ENCODE results near the gene SH3PXD2A. TPM values are rescaled to one million over a fixed set of nuclear protein-coding genes. Genes with fewer than 3 reads are reported as not detected.

The SH3PXD2A gene
- total RNA-seq, 1 donor from 2014 or later: 30.3 TPM

DNA sequence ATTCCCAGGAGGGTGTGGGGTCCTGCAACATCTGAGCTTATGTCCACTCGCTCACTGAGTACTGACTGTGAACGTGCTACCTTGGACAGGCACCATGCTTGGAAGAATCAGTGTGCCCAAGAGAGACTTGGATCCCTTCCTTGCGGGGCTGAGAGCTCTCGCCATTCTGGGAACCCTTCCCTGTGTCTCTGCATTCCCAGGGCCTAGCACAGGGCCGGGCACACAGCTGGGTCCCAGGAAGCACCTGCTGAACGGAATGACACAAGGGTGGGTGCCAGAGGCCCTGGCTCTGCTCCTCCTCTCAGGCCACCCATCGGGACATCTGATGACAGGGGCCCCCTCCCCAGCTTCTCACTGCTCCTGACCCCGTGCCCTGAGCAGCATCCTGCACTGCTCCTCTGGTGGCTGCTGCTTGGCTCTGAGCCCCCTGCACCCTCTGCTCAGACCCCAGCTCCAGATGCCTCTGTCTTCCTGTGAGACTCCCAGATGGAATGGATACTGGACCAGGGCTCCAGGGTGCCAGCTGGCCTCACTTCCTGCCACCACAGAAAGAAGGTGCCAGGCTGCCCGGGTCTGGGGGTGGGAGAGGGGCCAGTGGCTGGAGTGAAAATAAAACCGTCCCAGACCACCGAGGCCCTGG lies 232.3 kb downstream of the SH3PXD2A start:
- Histone ChIP-seq H3K27me3 (ENCODE audit: control insufficient read depth in 3 of 3, insufficient read depth in 3 of 3, low read length in 3 of 3) (no peaks in the 10 kb centered on the region), H3K4me3 (ENCODE audit: low read length in 3 of 3) (no peak overlapping the region), H3K4me1 (ENCODE audit: control insufficient read depth in 3 of 3, insufficient read depth in 3 of 3, low read length in 3 of 3) (peaks cover 46 to 58% (median 47%) of the 10 kb centered on the region in 3 donors), H3K27ac (ENCODE audit: low read depth, low read length) (no peak overlapping the region), H3K9me3 (ENCODE audit: control insufficient read depth in 3 of 3, low read length in 3 of 3) (no peaks in the 10 kb centered on the region), H3K36me3 (ENCODE audit: control insufficient read depth in 3 of 3, insufficient read depth in 3 of 3, low read length in 3 of 3) (peaks cover 41 to 56% (median 51%) of the 10 kb centered on the region in 3 donors), H3K9ac (ENCODE audit: low read depth in 1 of 3, low read length in 3 of 3) (peak overlapping the region in 1 of 3 donors; percentile 14)

DNA sequence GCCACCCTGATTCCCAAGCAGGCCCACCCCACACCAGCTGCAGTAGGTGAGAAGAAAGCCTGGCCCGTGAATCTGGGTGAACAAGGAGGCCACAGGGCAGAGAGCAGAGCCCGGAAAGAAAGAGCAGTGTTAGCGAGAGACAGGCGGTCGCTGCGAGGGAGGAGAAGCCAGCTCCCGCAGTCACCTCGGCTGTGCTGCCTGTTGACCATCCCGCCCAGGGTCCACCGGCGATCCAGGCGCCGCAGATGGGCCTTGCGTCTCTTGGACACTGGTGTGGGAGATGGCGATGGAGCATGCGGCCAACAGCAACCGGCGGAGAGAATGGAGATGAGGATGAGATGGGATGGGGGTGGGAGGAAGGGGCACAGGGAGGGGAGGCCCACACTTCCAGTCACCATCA lies 233.1 kb downstream of the SH3PXD2A start:
- Histone ChIP-seq H3K9me3 (ENCODE audit: control insufficient read depth in 3 of 3, low read length in 3 of 3) (no peaks in the 10 kb centered on the region), H3K27ac (ENCODE audit: low read depth, low read length) (peak overlapping the region; percentile 38), H3K9ac (ENCODE audit: low read depth in 1 of 3, low read length in 3 of 3) (peak overlapping the region in 1 of 3 donors; percentile 8), H3K36me3 (ENCODE audit: control insufficient read depth in 3 of 3, insufficient read depth in 3 of 3, low read length in 3 of 3) (peaks cover 40 to 48% (median 48%) of the 10 kb centered on the region in 3 donors), H3K4me1 (ENCODE audit: control insufficient read depth in 3 of 3, insufficient read depth in 3 of 3, low read length in 3 of 3) (peaks cover 53 to 66% (median 55%) of the 10 kb centered on the region in 3 donors), H3K27me3 (ENCODE audit: control insufficient read depth in 3 of 3, insufficient read depth in 3 of 3, low read length in 3 of 3) (no peaks in the 10 kb centered on the region), H3K4me3 (ENCODE audit: low read length in 3 of 3) (no peak overlapping the region)

DNA sequence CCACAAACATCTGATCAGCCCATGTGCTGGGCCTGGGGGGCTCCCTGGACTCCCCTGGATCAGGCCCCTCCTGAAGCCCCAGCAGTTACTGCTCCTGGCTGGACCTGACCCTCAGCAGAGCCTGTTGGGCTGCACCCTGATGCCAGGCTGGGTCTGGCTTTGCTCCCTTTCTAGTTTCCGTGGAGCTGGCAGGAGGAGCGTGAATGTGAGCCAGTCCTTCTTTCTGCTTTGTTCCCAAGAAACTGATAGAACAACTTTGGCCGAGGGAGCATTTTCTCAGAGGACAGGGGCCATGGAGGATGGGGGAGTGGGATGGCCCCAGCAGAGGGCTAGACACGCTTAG lies 233.6 kb downstream of the SH3PXD2A start:
- H3K9ac ChIP-seq (ENCODE audit: low read depth in 1 of 3, low read length in 3 of 3): peak overlapping the region in 2 of 3 donors; percentile 8 to 10
- H3K27ac ChIP-seq (ENCODE audit: low read depth, low read length): peak overlapping the region; percentile 38
- peaks cover 39 to 48% (median 43%) of the 10 kb centered on the region in 3 donors for H3K36me3 ChIP-seq (ENCODE audit: control insufficient read depth in 3 of 3, insufficient read depth in 3 of 3, low read length in 3 of 3)
- H3K4me3 ChIP-seq (ENCODE audit: low read length in 3 of 3): peak overlapping the region in 1 of 3 donors; percentile 13
- no peaks in the 10 kb centered on the region for H3K27me3 ChIP-seq (ENCODE audit: control insufficient read depth in 3 of 3, insufficient read depth in 3 of 3, low read length in 3 of 3)
- peaks cover 59 to 71% (median 60%) of the 10 kb centered on the region in 3 donors for H3K4me1 ChIP-seq (ENCODE audit: control insufficient read depth in 3 of 3, insufficient read depth in 3 of 3, low read length in 3 of 3)
- H3K9me3 ChIP-seq (ENCODE audit: control insufficient read depth in 3 of 3, low read length in 3 of 3): no peaks in the 10 kb centered on the region

DNA sequence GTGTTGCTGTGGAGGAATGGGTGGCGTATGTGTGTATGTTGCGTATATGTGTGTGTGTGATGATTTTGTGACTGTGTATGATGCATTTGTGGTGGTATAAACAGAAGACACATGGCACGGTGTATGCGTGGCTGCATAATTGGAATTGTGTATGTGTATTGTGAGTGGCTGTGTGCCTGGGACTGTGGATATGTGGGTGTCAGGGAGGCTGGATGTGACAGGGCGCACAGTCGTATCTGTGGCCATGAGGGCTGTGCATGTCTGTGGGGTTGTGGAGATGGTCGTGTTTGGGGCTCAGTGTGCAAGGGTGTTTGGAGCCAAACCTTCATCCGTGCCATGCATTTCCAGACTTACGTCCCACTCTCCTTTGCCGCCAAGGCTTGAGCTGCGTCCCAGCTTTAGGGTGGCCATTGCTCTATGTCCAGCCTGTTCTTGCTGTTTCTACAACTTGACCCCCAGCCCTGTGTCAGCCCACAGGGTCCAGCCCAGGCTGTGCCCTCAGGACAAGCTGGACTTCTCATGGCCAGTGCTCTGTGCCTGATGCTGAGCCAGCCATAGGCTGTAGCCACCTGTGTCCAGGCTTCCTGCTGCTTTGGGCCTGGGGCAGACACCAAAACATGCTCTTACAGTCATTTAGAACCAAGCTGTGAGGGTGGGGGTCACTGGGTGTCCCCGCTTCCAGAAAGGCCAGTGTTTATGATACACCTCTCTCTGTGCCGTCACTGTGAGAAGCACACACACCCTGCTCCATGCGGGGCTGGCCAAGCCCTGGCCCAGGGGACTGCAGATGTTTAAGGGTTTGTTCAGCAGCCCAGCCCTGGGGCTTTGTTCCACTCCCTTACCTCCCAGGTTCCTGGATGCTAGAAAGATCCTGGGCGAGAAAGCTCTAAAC lies 234.2 kb downstream of the SH3PXD2A start:
- Histone ChIP-seq H3K27ac (ENCODE audit: low read depth, low read length) (peak overlapping the region; percentile 38), H3K9me3 (ENCODE audit: control insufficient read depth in 3 of 3, low read length in 3 of 3) (no peaks in the 10 kb centered on the region), H3K4me3 (ENCODE audit: low read length in 3 of 3) (peak overlapping the region in 1 of 3 donors; percentile 13), H3K4me1 (ENCODE audit: control insufficient read depth in 3 of 3, insufficient read depth in 3 of 3, low read length in 3 of 3) (peaks cover 65 to 78% (median 66%) of the 10 kb centered on the region in 3 donors), H3K9ac (ENCODE audit: low read depth in 1 of 3, low read length in 3 of 3) (peak overlapping the region in 1 of 3 donors; percentile 50), H3K27me3 (ENCODE audit: control insufficient read depth in 3 of 3, insufficient read depth in 3 of 3, low read length in 3 of 3) (no peaks in the 10 kb centered on the region), H3K36me3 (ENCODE audit: control insufficient read depth in 3 of 3, insufficient read depth in 3 of 3, low read length in 3 of 3) (peaks cover 35 to 46% (median 39%) of the 10 kb centered on the region in 3 donors)

DNA sequence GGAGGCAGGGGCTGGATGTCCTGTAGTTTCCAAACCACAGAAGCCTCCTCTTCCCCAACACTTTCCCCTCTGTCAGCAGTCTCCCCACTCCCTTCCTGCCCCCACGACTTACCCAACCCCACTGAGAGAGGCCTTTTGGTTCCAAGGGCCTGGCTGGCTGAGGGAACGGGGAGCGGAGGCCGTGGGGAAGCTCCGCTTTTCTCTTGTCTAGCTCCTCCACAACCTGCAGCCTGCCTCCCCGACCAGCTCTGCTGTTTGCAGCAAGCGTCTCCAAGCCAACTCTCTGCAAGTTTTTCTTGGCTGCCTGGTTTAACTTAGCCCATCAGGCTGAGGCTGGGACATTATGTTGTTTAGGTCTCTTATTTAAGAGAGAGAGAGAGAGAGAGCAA lies 235.0 kb downstream of the SH3PXD2A start:
- Histone ChIP-seq H3K4me3 (ENCODE audit: low read length in 3 of 3) (no peak overlapping the region), H3K9me3 (ENCODE audit: control insufficient read depth in 3 of 3, low read length in 3 of 3) (no peaks in the 10 kb centered on the region), H3K4me1 (ENCODE audit: control insufficient read depth in 3 of 3, insufficient read depth in 3 of 3, low read length in 3 of 3) (peaks cover 72 to 85% (median 73%) of the 10 kb centered on the region in 3 donors), H3K9ac (ENCODE audit: low read depth in 1 of 3, low read length in 3 of 3) (peak overlapping the region in 1 of 3 donors; percentile 40), H3K27ac (ENCODE audit: low read depth, low read length) (peak overlapping the region; percentile 56), H3K27me3 (ENCODE audit: control insufficient read depth in 3 of 3, insufficient read depth in 3 of 3, low read length in 3 of 3) (no peaks in the 10 kb centered on the region), H3K36me3 (ENCODE audit: control insufficient read depth in 3 of 3, insufficient read depth in 3 of 3, low read length in 3 of 3) (peaks cover 29 to 39% (median 31%) of the 10 kb centered on the region in 3 donors)

DNA sequence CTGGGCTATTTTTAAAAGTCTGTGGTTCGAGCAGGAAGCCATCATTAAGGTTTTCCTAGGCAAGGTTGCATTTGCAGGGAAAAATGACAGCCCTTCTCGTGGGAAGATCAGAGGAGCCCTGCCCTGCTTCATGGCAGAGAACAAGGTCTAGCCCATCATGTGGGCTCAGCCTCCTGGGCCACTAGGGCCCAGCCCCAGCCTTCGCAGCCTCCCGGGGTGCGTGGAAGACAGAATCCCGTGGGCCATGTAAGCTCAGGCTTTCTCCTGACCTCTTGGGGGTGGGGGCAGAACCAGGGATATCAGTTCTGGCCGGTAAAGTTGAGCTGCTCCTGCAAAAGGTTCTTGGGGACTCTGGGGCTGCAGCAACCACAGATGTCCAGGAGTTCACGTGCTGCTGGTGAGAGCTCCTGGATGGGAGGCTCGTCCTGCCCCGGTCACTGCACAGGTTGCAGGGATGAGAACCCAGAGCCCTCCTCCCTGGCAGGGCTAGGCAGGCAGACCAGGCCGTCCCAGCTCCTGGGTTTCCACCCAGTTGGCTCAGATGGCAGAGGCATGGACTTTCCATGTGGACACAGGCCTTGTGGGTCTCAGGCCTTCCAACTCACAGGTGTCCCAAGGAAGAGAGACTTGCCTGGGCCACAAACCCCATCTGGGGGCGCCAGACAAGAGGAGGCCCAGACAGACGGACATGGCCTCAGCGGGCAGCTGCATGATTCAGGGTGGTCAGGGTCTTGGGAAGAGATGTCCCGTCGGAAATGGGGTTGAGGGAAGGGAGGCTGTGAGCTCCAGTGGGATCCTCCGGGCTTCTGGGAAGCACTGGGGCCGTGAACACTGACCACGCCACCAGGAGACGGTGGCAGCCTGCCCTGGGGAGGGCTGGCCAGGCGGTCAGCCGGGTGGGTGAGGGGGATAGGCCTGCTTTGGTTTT lies 235.7 kb downstream of the SH3PXD2A start:
- H3K27ac ChIP-seq (ENCODE audit: low read depth, low read length): peak overlapping the region; percentile 56
- peaks cover 23 to 33% (median 24%) of the 10 kb centered on the region in 3 donors for H3K36me3 ChIP-seq (ENCODE audit: control insufficient read depth in 3 of 3, insufficient read depth in 3 of 3, low read length in 3 of 3)
- H3K27me3 ChIP-seq (ENCODE audit: control insufficient read depth in 3 of 3, insufficient read depth in 3 of 3, low read length in 3 of 3): no peaks in the 10 kb centered on the region
- H3K4me3 ChIP-seq (ENCODE audit: low read length in 3 of 3): no peak overlapping the region
- H3K4me1 ChIP-seq (ENCODE audit: control insufficient read depth in 3 of 3, insufficient read depth in 3 of 3, low read length in 3 of 3): peaks cover 79 to 91% (median 80%) of the 10 kb centered on the region in 3 donors
- H3K9me3 ChIP-seq (ENCODE audit: control insufficient read depth in 3 of 3, low read length in 3 of 3): no peaks in the 10 kb centered on the region
- peak overlapping the region in 2 of 3 donors; percentile 33 to 60 for H3K9ac ChIP-seq (ENCODE audit: low read depth in 1 of 3, low read length in 3 of 3)

DNA sequence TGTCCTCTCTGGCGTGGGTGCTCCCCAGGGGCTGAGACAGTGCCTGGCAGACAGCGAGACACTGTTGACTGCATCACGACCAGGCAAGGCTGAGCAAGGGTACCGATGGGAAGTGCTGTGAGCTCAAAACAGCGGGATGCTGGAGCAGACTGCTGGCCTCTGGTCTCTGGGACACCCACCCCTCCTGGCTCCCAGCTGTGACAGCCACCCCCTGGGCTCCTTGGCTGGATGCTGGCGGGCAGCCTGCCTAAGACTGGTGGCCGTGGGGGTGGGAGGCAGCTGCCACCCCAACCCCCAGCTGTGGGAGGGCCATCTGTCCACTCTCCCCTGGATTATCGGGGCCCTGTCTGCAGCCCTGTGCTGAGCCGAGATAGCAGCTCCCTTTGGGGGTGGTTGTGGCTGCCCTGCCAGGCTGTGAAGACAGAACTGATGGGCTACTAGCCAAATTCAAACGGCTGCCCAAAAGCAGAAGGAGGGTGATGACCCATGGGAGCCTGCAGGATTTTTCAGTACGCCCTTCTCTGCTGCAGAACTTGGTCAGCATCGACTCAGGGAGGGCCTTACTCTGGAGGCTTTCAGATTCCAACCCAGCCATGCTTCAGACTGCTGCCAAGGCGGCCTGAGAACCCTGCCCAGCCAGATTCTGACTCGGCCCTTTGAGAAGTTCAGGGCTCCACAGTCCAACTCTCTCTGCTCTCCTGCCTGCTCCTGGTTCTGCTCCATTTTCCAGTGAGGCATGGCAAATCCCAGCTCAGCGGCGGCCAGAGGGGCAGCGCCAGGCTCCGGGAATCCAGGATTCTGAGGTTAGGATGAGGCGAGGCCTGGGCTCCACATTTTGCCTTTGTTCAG lies 236.6 kb downstream of the SH3PXD2A start:
- peaks cover 16 to 27% (median 18%) of the 10 kb centered on the region in 3 donors for H3K36me3 ChIP-seq (ENCODE audit: control insufficient read depth in 3 of 3, insufficient read depth in 3 of 3, low read length in 3 of 3)
- H3K4me1 ChIP-seq (ENCODE audit: control insufficient read depth in 3 of 3, insufficient read depth in 3 of 3, low read length in 3 of 3): peaks cover 88 to 97% (median 89%) of the 10 kb centered on the region in 3 donors
- H3K27ac ChIP-seq (ENCODE audit: low read depth, low read length): peak overlapping the region; percentile 56
- no peak overlapping the region for H3K4me3 ChIP-seq (ENCODE audit: low read length in 3 of 3)
- H3K9me3 ChIP-seq (ENCODE audit: control insufficient read depth in 3 of 3, low read length in 3 of 3): no peaks in the 10 kb centered on the region
- peak overlapping the region in 2 of 3 donors; percentile 51 to 68 for H3K9ac ChIP-seq (ENCODE audit: low read depth in 1 of 3, low read length in 3 of 3)
- H3K27me3 ChIP-seq (ENCODE audit: control insufficient read depth in 3 of 3, insufficient read depth in 3 of 3, low read length in 3 of 3): no peaks in the 10 kb centered on the region

DNA sequence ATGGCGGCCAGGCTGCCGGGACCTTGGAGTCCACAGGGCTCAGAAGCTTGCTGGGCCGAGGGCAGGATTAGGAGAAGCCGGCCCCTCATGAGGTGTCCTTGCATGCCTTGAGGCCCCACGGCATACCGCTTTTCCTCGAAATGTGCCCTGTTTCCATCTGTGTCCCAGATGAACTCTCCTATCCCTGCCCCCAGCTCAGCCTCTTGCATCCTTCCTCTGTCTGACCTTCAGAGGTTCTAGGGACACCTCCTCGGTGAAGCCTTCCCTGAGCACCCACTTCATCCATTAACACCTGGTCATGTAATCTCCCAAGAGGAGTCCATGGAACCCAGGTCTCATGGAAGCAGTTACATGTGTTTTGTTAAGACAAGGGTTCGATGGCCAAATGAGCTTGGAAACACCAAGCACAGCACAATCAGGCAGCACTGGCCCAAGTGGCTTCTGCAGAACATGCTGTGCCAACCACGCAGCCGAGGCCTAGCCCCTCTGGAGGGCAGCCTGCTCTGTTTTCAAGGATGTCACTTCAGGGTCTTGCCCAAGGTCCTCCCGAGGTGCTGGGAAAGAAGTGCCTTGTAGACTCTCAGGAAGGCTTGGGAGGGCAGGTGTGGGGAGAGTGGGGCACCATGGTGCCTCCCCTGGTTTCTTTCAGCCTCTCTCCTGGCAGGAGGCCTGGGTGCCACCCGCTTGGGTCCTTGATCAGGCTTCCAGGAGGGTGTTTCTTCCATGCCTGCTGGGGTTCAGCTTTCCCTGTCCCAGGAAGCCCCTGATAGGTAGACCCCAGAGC lies 237.6 kb downstream of the SH3PXD2A start:
- Histone ChIP-seq H3K4me1 (ENCODE audit: control insufficient read depth in 3 of 3, insufficient read depth in 3 of 3, low read length in 3 of 3) (peaks cover 95 to 99% (median 98%) of the 10 kb centered on the region in 3 donors), H3K9me3 (ENCODE audit: control insufficient read depth in 3 of 3, low read length in 3 of 3) (no peaks in the 10 kb centered on the region), H3K4me3 (ENCODE audit: low read length in 3 of 3) (no peak overlapping the region), H3K27ac (ENCODE audit: low read depth, low read length) (peak overlapping the region; percentile 57), H3K27me3 (ENCODE audit: control insufficient read depth in 3 of 3, insufficient read depth in 3 of 3, low read length in 3 of 3) (no peaks in the 10 kb centered on the region), H3K9ac (ENCODE audit: low read depth in 1 of 3, low read length in 3 of 3) (peak overlapping the region in 2 of 3 donors; percentile 51 to 68), H3K36me3 (ENCODE audit: control insufficient read depth in 3 of 3, insufficient read depth in 3 of 3, low read length in 3 of 3) (peaks cover 19 to 26% (median 22%) of the 10 kb centered on the region in 3 donors)
